Measurements from ENCODE around the gene PLEK. TPM values are rescaled to one million over a fixed set of nuclear protein-coding genes. Genes with fewer than 3 reads are reported as not detected.

The PLEK gene
- total and polyA plus RNA-seq, 2 donors (not counting 3 experiments of a cell fraction or from before 2014, with no cell fraction given): 0.03 to 0.11 TPM

GRCh38 chr2:68404893-68405799 is 40.1 kb downstream of the PLEK start:
- H3K9me3 ChIP-seq (replicated peaks; ENCODE audit: control insufficient read depth, insufficient read depth, low read length): no peaks in the 10 kb centered on the region
- dilution Hi-C loops (cut with MboI; ENCODE audit: extremely low pct_ligation_motif_present, low sequenced_read_pairs): no loop called here
- intact Hi-C loops (cut with micrococcal nuclease): no loop called here
- DNase-seq (ENCODE audit: low read depth, low spot score): no peak
- no peaks in the 10 kb centered on the region for H3K9me1 ChIP-seq (replicated peaks; ENCODE audit: control insufficient read depth, extremely low read depth, insufficient read depth, low read length)
- ChIA-PET CTCF (interaction anchor here (1.2 kb wide), 1 partner anchor 12 kb away, joined by 4 read pairs; no protein-coding TSS in a partner anchor), POLR2A (no interaction called here)
- no peak for FAIRE-seq
- H3K4me1 ChIP-seq (ENCODE audit: control insufficient read depth, extremely low read depth, insufficient read depth, low read length): no peaks in the 10 kb centered on the region
- H3K9ac ChIP-seq (replicated peaks; ENCODE audit: extremely low read depth, insufficient read depth, low read length): no peak overlapping the region
- no peaks in the 10 kb centered on the region for H4K20me1 ChIP-seq (replicated peaks; ENCODE audit: control insufficient read depth, extremely low read depth, insufficient read depth, low read length)
- no peaks in the 10 kb centered on the region for H3K36me3 ChIP-seq (ENCODE audit: control insufficient read depth in 2 of 2, extremely low read depth in 1 of 2, insufficient read depth in 2 of 2, low read length in 2 of 2)
- BruUV-seq (replicated peaks): no TSS peak
- no peak overlapping the region for H3K4me2 ChIP-seq (ENCODE audit: insufficient read depth, low read length)
- TF ChIP-seq FOS (IDR thresholded peaks at IDR 0.05; ENCODE audit: borderline replicate concordance, insufficient read depth, low read length) (no peak), POLR2AphosphoS5 (IDR thresholded peaks at IDR 0.05; ENCODE audit: insufficient read depth, low read depth, low read length) (no peak), JUN (IDR thresholded peaks at IDR 0.05; ENCODE audit: borderline replicate concordance, insufficient read depth, insufficient read length, low read depth) (no peak), POLR2A (IDR thresholded peaks at IDR 0.05; ENCODE audit: low read depth, low read length) (no peak), GATA2 (IDR thresholded peaks at IDR 0.05; ENCODE audit: insufficient read depth, insufficient read length, low read depth, low read length) (no peak), MYC (IDR thresholded peaks at IDR 0.05; ENCODE audit: low read depth, low read length) (no peak), MAX (IDR thresholded peaks at IDR 0.05; ENCODE audit: insufficient read depth, insufficient read length) (no peak), CTCF (IDR thresholded peaks at IDR 0.05; ENCODE audit: extremely low read depth in 1 of 2, insufficient read depth in 1 of 2, low read depth in 1 of 2, low read length in 2 of 2) (no peak), EZH2 (IDR thresholded peaks at IDR 0.05; ENCODE audit: borderline replicate concordance, low read depth, low read length, severe bottlenecking) (no peak)
- no peak overlapping the region for H3K4me3 ChIP-seq (replicated peaks in 1 of 3; ENCODE audit: insufficient read depth in 1 of 3, low read depth in 1 of 3, low read length in 3 of 3)
- H3K27ac ChIP-seq (ENCODE audit: insufficient read depth, low read depth, low read length): no peak overlapping the region
- no peak overlapping the region for H2AFZ ChIP-seq (ENCODE audit: low read depth, low read length)
- no peaks in the 10 kb centered on the region for H3K79me2 ChIP-seq (ENCODE audit: control insufficient read depth, insufficient read depth, low read length)
- H3K27me3 ChIP-seq (ENCODE audit: control insufficient read depth in 2 of 2, insufficient read depth in 2 of 2, low read length in 2 of 2): peaks cover 2 to 5% of the 10 kb centered on the region in 2 experiments
